WI38 (cell line): ENCODE data around the gene ELMO1.

ENCODE experiments used
- H3K4me3 ChIP-seq: 2 replicates; pipeline ENCODE4 v1.5.1; 2011; ENCODE audit warnings: low read depth, mild to moderate bottlenecking, control low read depth, low read length
- TF ChIP-seq, protein P1 (sequence below): IDR thresholded peaks from 2 replicates; pipeline ENCODE4 v1.5.1; 2012; ENCODE audit warnings: low read depth, mild to moderate bottlenecking, control low read depth, low read length

The ELMO1 gene

DNA sequence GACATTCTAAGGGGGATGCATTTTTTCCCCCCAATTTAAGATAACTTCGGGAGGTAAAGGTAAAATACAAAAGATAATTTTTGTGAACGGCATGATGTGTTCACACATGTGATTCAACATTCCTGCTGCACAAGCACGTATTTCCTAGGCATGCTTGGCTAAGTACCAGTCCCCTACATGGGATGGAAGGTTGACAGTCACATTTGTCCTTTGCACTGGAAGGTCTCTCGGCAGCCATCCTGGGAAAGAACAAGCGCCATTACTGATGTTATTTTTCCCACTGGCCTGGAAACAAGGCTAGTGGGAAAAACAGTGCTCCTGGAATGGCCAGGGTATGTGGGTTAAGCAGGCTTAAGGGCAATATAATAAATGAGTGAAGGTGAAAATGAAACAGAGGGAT, 448.2 kb downstream of the ELMO1 start:
- no peak overlapping the region for H3K4me3 ChIP-seq
- TF ChIP-seq, protein P1, sequence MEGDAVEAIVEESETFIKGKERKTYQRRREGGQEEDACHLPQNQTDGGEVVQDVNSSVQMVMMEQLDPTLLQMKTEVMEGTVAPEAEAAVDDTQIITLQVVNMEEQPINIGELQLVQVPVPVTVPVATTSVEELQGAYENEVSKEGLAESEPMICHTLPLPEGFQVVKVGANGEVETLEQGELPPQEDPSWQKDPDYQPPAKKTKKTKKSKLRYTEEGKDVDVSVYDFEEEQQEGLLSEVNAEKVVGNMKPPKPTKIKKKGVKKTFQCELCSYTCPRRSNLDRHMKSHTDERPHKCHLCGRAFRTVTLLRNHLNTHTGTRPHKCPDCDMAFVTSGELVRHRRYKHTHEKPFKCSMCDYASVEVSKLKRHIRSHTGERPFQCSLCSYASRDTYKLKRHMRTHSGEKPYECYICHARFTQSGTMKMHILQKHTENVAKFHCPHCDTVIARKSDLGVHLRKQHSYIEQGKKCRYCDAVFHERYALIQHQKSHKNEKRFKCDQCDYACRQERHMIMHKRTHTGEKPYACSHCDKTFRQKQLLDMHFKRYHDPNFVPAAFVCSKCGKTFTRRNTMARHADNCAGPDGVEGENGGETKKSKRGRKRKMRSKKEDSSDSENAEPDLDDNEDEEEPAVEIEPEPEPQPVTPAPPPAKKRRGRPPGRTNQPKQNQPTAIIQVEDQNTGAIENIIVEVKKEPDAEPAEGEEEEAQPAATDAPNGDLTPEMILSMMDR, result no peak

DNA sequence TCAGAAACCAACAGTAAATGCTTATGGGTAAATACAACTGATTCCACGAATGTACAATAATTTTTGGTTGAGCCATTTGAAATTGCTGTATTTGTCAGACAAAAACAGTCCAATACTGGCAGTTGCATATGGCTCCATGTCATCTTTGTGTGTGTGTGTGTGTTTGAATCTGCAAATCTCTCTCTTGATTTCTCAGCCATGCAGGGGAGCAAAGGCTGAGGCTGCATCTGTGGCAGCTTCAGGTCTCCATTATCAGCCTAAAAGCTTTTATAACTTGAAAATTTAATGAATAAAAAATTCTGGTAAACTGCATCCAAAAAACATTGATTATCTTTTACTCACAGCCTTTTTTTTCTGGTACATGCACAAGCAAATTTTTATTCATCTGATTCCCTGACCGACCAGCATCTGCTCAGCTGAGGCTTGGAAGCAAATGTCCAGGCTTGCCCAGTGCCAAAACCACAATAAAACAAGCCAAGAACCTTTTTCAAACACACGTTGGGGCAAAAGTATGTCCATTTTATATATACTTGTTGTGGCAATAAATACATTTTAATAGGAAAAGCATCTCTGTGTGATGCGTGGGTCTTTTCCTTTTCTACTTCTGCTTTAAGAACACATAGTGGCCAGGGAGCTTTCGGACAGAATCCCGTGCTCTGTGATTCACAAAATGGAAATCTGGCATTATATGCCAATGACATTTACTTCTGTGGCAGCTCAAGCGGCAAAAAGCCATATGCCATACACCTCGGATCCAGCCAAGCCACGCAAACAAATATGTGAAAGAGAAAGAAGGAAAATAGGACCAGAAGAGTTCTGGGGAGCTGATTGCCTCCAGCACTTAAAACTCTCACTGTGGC, 448.8 kb downstream of the ELMO1 start:
- TF ChIP-seq, protein P1, result no peak
- no peak overlapping the region for H3K4me3 ChIP-seq

DNA sequence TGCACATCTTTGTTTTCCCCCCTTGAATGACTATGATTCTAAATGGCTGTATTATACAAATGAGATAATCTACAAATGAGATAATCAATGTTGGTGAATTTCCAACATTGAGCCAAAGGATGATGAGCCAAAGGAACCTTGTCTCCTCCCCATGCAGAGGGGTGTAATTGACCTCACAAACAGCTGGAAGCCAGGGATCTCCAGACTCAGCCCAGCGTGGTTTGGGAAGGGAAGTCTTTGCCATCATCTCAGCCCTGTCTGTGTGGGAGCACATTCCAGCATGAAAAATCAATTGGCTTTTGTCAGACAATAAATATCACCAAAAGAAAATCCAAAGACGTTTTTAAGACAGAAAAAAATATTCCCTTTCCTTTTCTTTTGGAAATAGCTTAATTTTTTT, 452.9 kb downstream of the ELMO1 start:
- TF ChIP-seq, protein P1, result no peak
- no peak overlapping the region for H3K4me3 ChIP-seq

DNA sequence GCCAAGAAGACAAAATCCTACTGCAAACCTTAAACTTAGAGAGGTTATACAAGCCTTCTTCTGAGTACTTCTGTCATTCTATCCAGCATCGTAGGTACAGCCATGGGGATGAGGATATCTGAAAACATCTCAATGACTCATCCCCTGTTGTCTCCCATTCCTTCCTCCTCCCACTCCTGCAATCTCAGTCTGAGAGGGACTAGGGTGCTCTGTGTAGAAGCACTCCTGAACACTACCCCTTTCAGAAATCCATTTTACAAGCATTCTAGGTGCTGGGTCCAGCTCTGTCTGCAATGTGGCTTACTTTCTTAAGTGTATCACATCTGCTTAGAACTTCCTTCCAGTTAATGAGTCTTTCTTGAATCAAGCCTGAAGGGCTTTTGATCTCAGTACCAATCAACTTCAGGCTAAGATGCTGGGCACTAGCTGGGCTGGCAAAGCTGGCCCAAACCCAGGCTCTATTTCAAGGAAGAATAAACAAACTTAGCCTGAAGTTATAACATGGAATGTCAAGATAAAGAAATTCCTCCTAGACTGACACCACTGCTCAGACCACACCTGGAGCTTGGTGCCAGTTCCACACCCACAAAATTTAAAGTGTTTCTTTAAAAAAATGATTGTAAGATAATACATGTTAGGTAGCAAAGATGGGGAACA, 454.1 kb downstream of the ELMO1 start:
- TF ChIP-seq, protein P1, result no peak
- no peak overlapping the region for H3K4me3 ChIP-seq

DNA sequence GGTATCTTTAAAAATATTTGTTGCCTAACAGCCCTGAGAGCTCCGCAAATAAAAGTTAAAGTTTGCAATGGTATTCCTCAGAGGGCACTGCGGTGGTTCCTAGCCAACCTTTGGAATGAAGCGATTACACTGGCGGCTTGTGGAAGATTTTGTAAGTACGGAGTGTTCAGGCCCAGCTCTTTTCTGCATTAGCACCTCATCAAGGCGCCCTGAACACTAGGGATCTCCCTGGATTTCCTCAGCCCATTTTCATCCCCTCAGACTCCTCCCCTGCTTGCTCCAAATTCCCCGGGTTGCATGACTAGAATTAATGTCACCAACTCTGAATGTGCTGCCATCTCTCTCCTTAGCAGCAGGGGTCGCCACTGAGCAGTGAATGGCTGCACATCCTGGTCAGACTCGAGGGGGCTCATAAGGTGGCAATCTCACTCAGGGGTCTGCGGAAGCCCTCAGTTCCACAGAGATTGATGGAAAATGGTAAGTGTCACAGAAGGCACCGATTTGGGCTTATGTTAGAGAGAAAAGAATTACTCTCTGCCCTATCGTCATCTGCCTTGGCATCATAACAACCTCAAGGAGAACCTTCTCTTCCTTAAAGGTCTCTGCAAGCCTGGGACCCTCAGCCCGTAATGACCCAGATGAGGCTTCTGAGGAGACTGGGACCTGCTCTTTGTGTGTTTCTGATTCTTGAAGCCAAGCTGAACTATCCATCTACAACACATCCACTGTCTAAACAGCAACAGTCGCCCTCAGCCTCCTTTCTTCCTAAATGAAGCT, 461.5 kb downstream of the ELMO1 start:
- TF ChIP-seq, protein P1, result peak; percentile 91
- H3K4me3 ChIP-seq, result no peak overlapping the region

DNA sequence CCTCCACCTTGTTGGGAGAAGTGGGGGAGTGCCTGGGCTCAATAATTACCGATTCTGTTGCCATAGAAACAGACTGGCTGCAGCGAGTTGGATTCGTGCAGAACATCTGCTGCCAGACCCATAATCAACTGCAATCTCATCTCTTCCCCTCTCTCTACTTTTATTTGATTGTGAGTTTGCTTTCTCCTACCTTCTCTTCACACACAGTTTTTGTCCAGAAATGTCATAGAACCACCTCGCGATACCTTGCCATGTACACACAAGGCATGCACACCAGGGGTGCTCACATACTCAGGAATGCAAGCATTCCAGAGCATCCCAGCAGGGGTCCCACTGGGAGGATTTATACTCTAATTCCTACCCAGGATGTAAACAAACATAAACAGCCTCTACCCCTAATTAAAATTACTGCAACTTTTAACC, 462.1 kb downstream of the ELMO1 start:
- no peak overlapping the region for H3K4me3 ChIP-seq
- TF ChIP-seq, protein P1, result no peak
